H54 (cell line): ENCODE measurements around the gene SLC9A9.

ENCODE experiments used
- DNase-seq: peaks from one replicate; pipeline ENCODE4 v3.0.0; 2011; ENCODE audit warnings: low spot score, mixed read lengths; ENCODE audit not compliant: insufficient read length
- FAIRE-seq: peaks from 3 replicates; lab custom pipeline; 2011; peaks lifted over from hg19 to GRCh38; lab: Jason Lieb, UNC
- POLR2A ChIP-seq: IDR thresholded peaks from 2 replicates; pipeline ENCODE4 v1.6.1; 2011; ENCODE audit warnings: low read depth, mild to moderate bottlenecking, low read length

The SLC9A9 gene

GRCh38 chr3:143252931-143253330, 595.3 kb downstream of the SLC9A9 start:
- DNase-seq: no peak
- no peak for FAIRE-seq
- no peak for TF ChIP-seq POLR2A

- no peak for DNase-seq
- TF ChIP-seq POLR2A: no peak
- no peak for FAIRE-seq
These were observed 599.3 kb downstream of the SLC9A9 start for GRCh38 chr3:143249014-143249413.

GRCh38 chr3:143247073-143247472, 601.2 kb downstream of the SLC9A9 start:
- no peak for TF ChIP-seq POLR2A
- no peak for FAIRE-seq
- no peak for DNase-seq

GRCh38 chr3:143245692-143246091, 602.6 kb downstream of the SLC9A9 start:
- DNase-seq (no peak), FAIRE-seq (no peak)
- no peak for TF ChIP-seq POLR2A

- FAIRE-seq (no peak), DNase-seq (no peak)
- no peak for TF ChIP-seq POLR2A
These were observed 603.7 kb downstream of the SLC9A9 start for GRCh38 chr3:143244516-143245063.

GRCh38 chr3:143243686-143244085, 604.6 kb downstream of the SLC9A9 start:
- no peak for FAIRE-seq
- no peak for DNase-seq
- no peak for TF ChIP-seq POLR2A

GRCh38 chr3:143242691-143243090, 605.6 kb downstream of the SLC9A9 start:
- no peak for TF ChIP-seq POLR2A
- FAIRE-seq (no peak), DNase-seq (no peak)

GRCh38 chr3:143242101-143242500, 606.2 kb downstream of the SLC9A9 start:
- FAIRE-seq: no peak
- DNase-seq: no peak
- TF ChIP-seq POLR2A: no peak

- DNase-seq (no peak), FAIRE-seq (no peak)
- TF ChIP-seq POLR2A: no peak
These were observed 606.8 kb downstream of the SLC9A9 start for GRCh38 chr3:143241481-143241951.

GRCh38 chr3:143240886-143241285, 607.4 kb downstream of the SLC9A9 start:
- no peak for TF ChIP-seq POLR2A
- DNase-seq (no peak), FAIRE-seq (no peak)

- FAIRE-seq: no peak
- no peak for DNase-seq
- TF ChIP-seq POLR2A: no peak
These were observed 609.2 kb downstream of the SLC9A9 start for GRCh38 chr3:143239031-143239430.

GRCh38 chr3:143237077-143237627, 611.1 kb downstream of the SLC9A9 start:
- no peak for DNase-seq
- no peak for FAIRE-seq
- TF ChIP-seq POLR2A: no peak

- no peak for TF ChIP-seq POLR2A
- FAIRE-seq: no peak
- no peak for DNase-seq
These were observed 611.9 kb downstream of the SLC9A9 start for GRCh38 chr3:143236226-143236964.

- no peak for TF ChIP-seq POLR2A
- FAIRE-seq (no peak), DNase-seq (no peak)
These were observed 612.6 kb downstream of the SLC9A9 start for GRCh38 chr3:143235614-143236204.
